OCI-M2 (cell line): ENCODE data around the gene TMEM8B.
"Not testable (repeated sequence)": the region's sequence is repeated elsewhere in the genome, so short reads cannot be mapped to it uniquely, and the experiment has no call there.

Source experiments
- DNase-seq: peaks from one replicate; lab custom pipeline; 2025; ENCODE audit not compliant: unreplicated experiment; lab: John Stamatoyannopoulos, UW

The TMEM8B gene

GRCh38 chr9:35861161-35861897 is 32.3 kb downstream of the TMEM8B start:
- no peak for DNase-seq

- no peak for DNase-seq
Observed at GRCh38 chr9:35862328-35862727, 33.3 kb downstream of the TMEM8B start.

GRCh38 chr9:35863583-35863982 is 34.6 kb downstream of the TMEM8B start:
- DNase-seq, result no peak

- no peak for DNase-seq
Observed at GRCh38 chr9:35864695-35865255, 35.7 kb downstream of the TMEM8B start.

- DNase-seq, result no peak
Observed at GRCh38 chr9:35867538-35867937, 38.5 kb downstream of the TMEM8B start.

GRCh38 chr9:35868933-35869332 is 39.9 kb downstream of the TMEM8B start:
- no peak for DNase-seq

- DNase-seq, result no peak
Observed at GRCh38 chr9:35869621-35870216, 40.7 kb downstream of the TMEM8B start.

GRCh38 chr9:35870351-35870923 is 41.4 kb downstream of the TMEM8B start, which contains the start of gene OR13J1:
OR13J1 (minus strand) TSS chr9:35870401; CDS start chr9:35870401, 0 bp downstream.
- no peak for DNase-seq

GRCh38 chr9:35871545-35871944 is 42.5 kb downstream of the TMEM8B start:
- no peak for DNase-seq

GRCh38 chr9:35872505-35872904 is 43.5 kb downstream of the TMEM8B start:
- DNase-seq, result no peak

GRCh38 chr9:35882263-35882848 is 53.3 kb downstream of the TMEM8B start:
- DNase-seq, result no peak

- no peak for DNase-seq
Observed at GRCh38 chr9:35882996-35883395, 54.0 kb downstream of the TMEM8B start.

GRCh38 chr9:35884908-35885307 is 55.9 kb downstream of the TMEM8B start:
- DNase-seq, result not testable (repeated sequence)

GRCh38 chr9:35891646-35892045 is 62.6 kb downstream of the TMEM8B start:
- no peak for DNase-seq

- DNase-seq, result no peak
Observed at GRCh38 chr9:35892051-35892450, 63.0 kb downstream of the TMEM8B start.

- DNase-seq, result no peak
Observed at GRCh38 chr9:35896570-35896969, 67.5 kb downstream of the TMEM8B start.

- not testable (repeated sequence) for DNase-seq
Observed at GRCh38 chr9:35897376-35898099, 68.5 kb downstream of the TMEM8B start.

- no peak for DNase-seq
Observed at GRCh38 chr9:35898337-35898736, 69.3 kb downstream of the TMEM8B start.

- no peak for DNase-seq
Observed at GRCh38 chr9:35899021-35899420, 70.0 kb downstream of the TMEM8B start.

- DNase-seq, result no peak
Observed at GRCh38 chr9:35903049-35903448, 74.0 kb downstream of the TMEM8B start.

- DNase-seq, result no peak
Observed at GRCh38 chr9:35904338-35904737, 75.3 kb downstream of the TMEM8B start.
